Neuronal stem cell (in vitro differentiated cells): ENCODE measurements around the gene PCGF3.

ENCODE experiments used
- DNase-seq: peaks from one replicate; pipeline ENCODE4 v3.0.0-alpha.2; 2013; ENCODE audit warnings: low spot score
- H2AFZ ChIP-seq: one replicate; pipeline ENCODE4 v1.6.1; 2013; ENCODE audit warnings: mild to moderate bottlenecking, low read length, inconsistent platforms
- H2AK5ac ChIP-seq: 2 replicates; pipeline ENCODE4 v1.6.1; 2013; ENCODE audit warnings: low read depth, mild to moderate bottlenecking, inconsistent platforms, low read length, moderate library complexity, mixed read lengths
- H2BK120ac ChIP-seq: 2 replicates; pipeline ENCODE4 v1.6.1; 2013; ENCODE audit warnings: low read depth, mild to moderate bottlenecking, inconsistent platforms, low read length, moderate library complexity, mixed read lengths
- H2BK12ac ChIP-seq: one replicate; pipeline ENCODE4 v1.6.1; 2013; ENCODE audit warnings: low read length, inconsistent platforms
- H2BK15ac ChIP-seq: 2 replicates; pipeline ENCODE4 v1.6.1; 2013; ENCODE audit warnings: mild to moderate bottlenecking, low read length, inconsistent platforms, mixed read lengths
- H2BK5ac ChIP-seq: one replicate; pipeline ENCODE4 v1.6.1; 2013; ENCODE audit warnings: inconsistent platforms, mild to moderate bottlenecking, low read length, moderate library complexity
- H3K14ac ChIP-seq: one replicate; pipeline ENCODE4 v1.6.1; 2013; ENCODE audit warnings: low read length, inconsistent platforms
- H3K18ac ChIP-seq: 2 replicates; pipeline ENCODE4 v1.6.1; 2013; ENCODE audit warnings: low read length, inconsistent platforms
- H3K23ac ChIP-seq: 2 replicates; pipeline ENCODE4 v1.6.1; 2013; ENCODE audit warnings: low read depth, mild to moderate bottlenecking, mixed read lengths, low read length, inconsistent platforms; ENCODE audit not compliant: poor library complexity
- H3K27ac ChIP-seq: replicated peaks from 3 replicates; pipeline ENCODE4 v1.5.1; 2013; ENCODE audit warnings: low read length, inconsistent platforms
- H3K27me3 ChIP-seq, 3 experiments: 2 replicates each; pipeline ENCODE4 v1.6.1; 2013; ENCODE audit warnings: low read length in 3 of 3, mild to moderate bottlenecking in 2 of 3, inconsistent platforms in 1 of 3, low read depth in 1 of 3, mixed read lengths in 1 of 3, moderate library complexity in 1 of 3; ENCODE audit not compliant: control insufficient read depth in 3 of 3, insufficient read depth in 3 of 3
- H3K36me3 ChIP-seq, 2 donors: replicated peaks in 1 of 2; 2 replicates each; pipeline ENCODE4 v1.6.1; 2013; ENCODE audit warnings: low read length in 2 of 2; ENCODE audit not compliant: control insufficient read depth in 2 of 2, insufficient read depth in 2 of 2
- H3K4ac ChIP-seq: 2 replicates; pipeline ENCODE4 v1.6.1; 2013; ENCODE audit warnings: inconsistent platforms, mild to moderate bottlenecking, low read length, moderate library complexity
- H3K4me1 ChIP-seq, 2 donors: 1 replicate in 1 of 2; 2 replicates in 1 of 2; pipeline ENCODE4 v1.6.1; 2013; ENCODE audit warnings: low read length in 2 of 2, low read depth in 1 of 2; ENCODE audit not compliant: control insufficient read depth in 2 of 2, insufficient read depth in 1 of 2
- H3K4me2 ChIP-seq: one replicate; pipeline ENCODE4 v1.6.1; 2013; ENCODE audit warnings: mild to moderate bottlenecking, low read length, inconsistent platforms; ENCODE audit not compliant: insufficient read depth, poor library complexity, severe bottlenecking
- H3K4me3 ChIP-seq, 2 donors: 2 replicates each; pipeline ENCODE4 v1.5.1; 2013; ENCODE audit warnings: low read length in 2 of 2, mild to moderate bottlenecking in 2 of 2, inconsistent platforms in 1 of 2, moderate library complexity in 1 of 2
- H3K79me1 ChIP-seq: one replicate; pipeline ENCODE4 v1.6.1; 2013; ENCODE audit warnings: low read depth, mild to moderate bottlenecking, inconsistent platforms, low read length, moderate library complexity
- H3K9ac ChIP-seq: one replicate; pipeline ENCODE4 v1.6.1; 2013; ENCODE audit warnings: mild to moderate bottlenecking, low read depth, low read length, inconsistent platforms; ENCODE audit not compliant: poor library complexity
- H3K9me3 ChIP-seq, 2 donors: replicated peaks in 1 of 2; 2 replicates each; pipeline versions ENCODE3 to v1.6.1; 2013; ENCODE audit warnings: low read length in 2 of 2, mild to moderate bottlenecking in 2 of 2, inconsistent platforms in 1 of 2, low read depth in 1 of 2, mixed read lengths in 1 of 2, moderate library complexity in 1 of 2; ENCODE audit not compliant: control insufficient read depth in 2 of 2, insufficient read depth in 1 of 2
- H4K8ac ChIP-seq: one replicate; pipeline ENCODE4 v1.6.1; 2013; ENCODE audit warnings: low read depth, mild to moderate bottlenecking, inconsistent platforms, low read length, moderate library complexity
- H4K91ac ChIP-seq: one replicate; pipeline ENCODE4 v1.6.1; 2013; ENCODE audit warnings: low read length, low read depth, mild to moderate bottlenecking, inconsistent platforms; ENCODE audit not compliant: poor library complexity
- WGBS, 2 donors: extraction: QIAGEN DNeasy Blood & Tissue Kit; methylation state at CpG; one replicate each; pipeline ENCODE4 v1.1.7; 2013; ENCODE audit warnings: missing lambda C conversion rate in 2 of 2, mixed read lengths in 1 of 2; ENCODE audit not compliant: insufficient read length in 2 of 2, insufficient replicate concordance in 1 of 2; ENCODE audit errors: extremely low coverage in 2 of 2; 5-methylcytosine and 5-hydroxymethylcytosine counted together

Gene PCGF3

GRCh38 chr4:683982-684622 lies 21.5 kb upstream of the PCGF3 start:
- H2BK12ac ChIP-seq = peak overlapping the region; percentile 73
- H3K4ac ChIP-seq = peak overlapping the region; percentile 93
- H3K23ac ChIP-seq = peak overlapping the region; percentile 91
- H3K4me3 ChIP-seq = no peak overlapping the region
- peak overlapping the region; percentile 80 for H3K18ac ChIP-seq
- DNase-seq = no peak
- H2AFZ ChIP-seq = peak overlapping the region; percentile 72
- H3K4me1 ChIP-seq = peaks cover 6 to 9% of the 10 kb centered on the region in 2 donors
- peak overlapping the region; percentile 66 for H2BK5ac ChIP-seq
- peak overlapping the region; percentile 4 for H2BK120ac ChIP-seq
- WGBS, 2 donors = no CpG with 5 or more reads among the region's 19 CpGs
- no peaks in the 10 kb centered on the region for H3K36me3 ChIP-seq
- H3K27me3 ChIP-seq = peaks cover 0 to 9% (median 9%) of the 10 kb centered on the region in 3 experiments
- H4K91ac ChIP-seq = no peak overlapping the region
- H4K8ac ChIP-seq = peak overlapping the region; percentile 43
- H3K9ac ChIP-seq = no peak overlapping the region
- peak overlapping the region; percentile 98 for H2AK5ac ChIP-seq
- peak overlapping the region; percentile 75 for H3K14ac ChIP-seq
- H3K27ac ChIP-seq = no peak overlapping the region
- H3K9me3 ChIP-seq = no peaks in the 10 kb centered on the region
- H3K4me2 ChIP-seq = no peak overlapping the region
- H2BK15ac ChIP-seq = peak overlapping the region; percentile 93
- H3K79me1 ChIP-seq = peaks cover 7% of the 10 kb centered on the region

GRCh38 chr4:684623-685327 lies 20.9 kb upstream of the PCGF3 start:
- no peak overlapping the region for H2AFZ ChIP-seq
- WGBS, 2 donors = no CpG with 5 or more reads among the region's 21 CpGs

GRCh38 chr4:685679-686412 lies 19.8 kb upstream of the PCGF3 start:
- H3K23ac ChIP-seq = no peak overlapping the region
- H3K27ac ChIP-seq = no peak overlapping the region
- H4K91ac ChIP-seq = peak overlapping the region; percentile 12
- no peaks in the 10 kb centered on the region for H3K9me3 ChIP-seq
- H3K14ac ChIP-seq = no peak overlapping the region
- H3K4me3 ChIP-seq = no peak overlapping the region
- H3K9ac ChIP-seq = no peak overlapping the region
- no CpG with 5 or more reads among the region's 37 CpGs for WGBS, 2 donors
- no peak overlapping the region for H4K8ac ChIP-seq
- H2BK5ac ChIP-seq = no peak overlapping the region
- H2AK5ac ChIP-seq = peak overlapping the region; percentile 91
- no peak for DNase-seq
- peaks cover 5% of the 10 kb centered on the region for H3K79me1 ChIP-seq
- H3K4ac ChIP-seq = no peak overlapping the region
- H3K27me3 ChIP-seq = peaks cover 0 to 7% (median under 1%) of the 10 kb centered on the region in 3 experiments
- H2BK120ac ChIP-seq = no peak overlapping the region
- no peak overlapping the region for H2AFZ ChIP-seq
- no peak overlapping the region for H3K4me2 ChIP-seq
- peak overlapping the region; percentile 63 for H2BK12ac ChIP-seq
- no peak overlapping the region for H3K18ac ChIP-seq
- H2BK15ac ChIP-seq = no peak overlapping the region
- peaks cover 2 to 11% of the 10 kb centered on the region in 2 donors for H3K4me1 ChIP-seq
- no peaks in the 10 kb centered on the region for H3K36me3 ChIP-seq

More at GRCh38 chr4:684623-685327, 20.9 kb upstream of the PCGF3 start:
- Histone ChIP-seq H3K27ac (no peak overlapping the region), H3K23ac (peak overlapping the region; percentile 43), H4K91ac (no peak overlapping the region), H3K4me3 (no peak overlapping the region), H3K9ac (peak overlapping the region; percentile 78), H4K8ac (peak overlapping the region; percentile 92), H3K9me3 (no peaks in the 10 kb centered on the region), H2BK12ac (peak overlapping the region; percentile 73), H3K4ac (no peak overlapping the region), H2BK5ac (peak overlapping the region; percentile 66), H3K18ac (peak overlapping the region; percentile 64), H3K4me2 (no peak overlapping the region), H3K79me1 (peaks cover 6% of the 10 kb centered on the region), H2AK5ac (peak overlapping the region; percentile 98), H3K27me3 (peaks cover 0 to 9% (median 4%) of the 10 kb centered on the region in 3 experiments), H3K4me1 (peaks cover 6 to 15% of the 10 kb centered on the region in 2 donors), H2BK120ac (no peak overlapping the region), H3K14ac (peak overlapping the region; percentile 21), H2BK15ac (peak overlapping the region; percentile 93), H3K36me3 (no peaks in the 10 kb centered on the region)
- no peak for DNase-seq
